KBM-7 (cell line): ENCODE measurements around the gene MMP2.

ENCODE experiments used
- DNase-seq: peaks from one replicate; pipeline ENCODE4 v3.0.0-alpha.2; 2015
- in situ Hi-C: fragments of 300-500 bp; cut with MboI; formaldehyde crosslinking; loops from 2 replicates; pipeline ENCODE4 v1.14.3; 2020; ENCODE audit warnings: low sequenced_read_pairs, low pct_unique_long_range_greater_than_20kb, mixed read lengths

MMP2 gene

GRCh38 chr16:55478827-55479429 lies at the start of gene MMP2:
Gene MMP2 (plus strand): TSS chr16:55479198. CDS start chr16:55479480, 282 bp downstream.
- in situ Hi-C loops = no loop called here
- DNase-seq = peak; percentile 55

GRCh38 chr16:55433030-55433429 lies 46.0 kb upstream of the MMP2 start:
- in situ Hi-C loops = no loop called here
- DNase-seq = no peak

- no peak for DNase-seq
- in situ Hi-C loops = no loop called here
Measured at GRCh38 chr16:55433535-55433934, 45.5 kb upstream of the MMP2 start.

GRCh38 chr16:55434000-55434399 lies 45.0 kb upstream of the MMP2 start:
- in situ Hi-C loops = no loop called here
- DNase-seq = no peak

DNA sequence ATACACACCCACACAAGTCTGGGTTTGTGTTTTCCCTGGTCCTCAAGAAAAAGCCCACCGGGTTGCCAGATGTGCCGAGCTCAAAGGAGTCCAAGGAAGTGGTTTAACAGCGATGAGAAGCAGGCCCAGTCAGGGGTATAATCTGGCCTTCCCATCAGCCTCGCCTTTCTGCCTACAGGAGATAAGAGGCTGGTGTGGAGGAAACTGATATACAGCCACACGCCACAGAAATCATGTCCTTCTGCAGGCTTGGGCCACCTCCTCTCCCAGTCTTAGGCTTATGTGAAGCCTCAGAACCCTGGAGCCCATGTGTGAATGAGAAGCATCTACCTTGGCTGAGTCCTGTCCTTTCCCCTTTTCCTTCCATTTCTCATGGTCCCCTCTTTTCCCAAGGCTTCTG lies 43.6 kb upstream of the MMP2 start:
- in situ Hi-C loops = no loop called here
- DNase-seq = peak; percentile 38

GRCh38 chr16:55436587-55436986 lies 42.4 kb upstream of the MMP2 start:
- in situ Hi-C loops = no loop called here
- no peak for DNase-seq

DNA sequence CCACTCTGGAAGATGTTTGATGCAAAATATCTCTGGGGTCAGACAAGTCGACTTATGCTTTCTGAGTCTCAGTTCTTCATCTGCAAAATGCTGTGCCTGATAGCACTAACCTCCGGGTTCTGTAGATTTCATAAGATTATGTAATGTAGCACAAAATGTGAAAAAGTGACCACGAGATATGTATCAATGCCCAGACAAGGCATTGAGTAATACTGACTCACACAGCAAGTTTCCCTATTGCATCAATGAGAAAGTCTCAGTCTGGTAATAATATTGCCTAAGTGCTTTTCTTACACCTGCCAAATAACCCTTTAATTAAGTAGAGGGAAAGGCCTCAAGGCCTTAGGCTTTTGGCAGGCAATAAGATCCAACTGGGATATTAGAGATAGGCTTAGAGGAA lies 41.4 kb upstream of the MMP2 start:
- no peak for DNase-seq

DNA sequence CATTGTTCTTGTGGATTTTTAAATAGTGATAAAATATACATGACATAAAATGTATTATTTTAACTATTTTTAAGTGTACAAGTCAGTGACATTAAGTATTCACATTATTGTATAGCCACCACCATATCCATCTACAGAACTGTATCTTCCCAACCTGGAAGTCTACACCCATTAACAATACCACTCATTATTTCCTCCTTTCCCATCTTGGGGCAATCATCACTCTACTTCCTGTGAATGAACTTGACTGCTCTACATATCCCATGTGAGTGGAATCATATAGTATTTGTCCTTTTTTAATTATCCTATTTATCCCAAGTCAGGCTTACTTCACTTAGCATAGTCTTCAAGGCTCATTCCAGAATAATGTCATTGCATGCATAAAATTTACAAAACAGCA lies 40.7 kb upstream of the MMP2 start:
- no peak for DNase-seq
- in situ Hi-C loops = no loop called here

More for the DNA sequence above, 41.4 kb upstream of the MMP2 start:
- in situ Hi-C loops = no loop called here

DNA sequence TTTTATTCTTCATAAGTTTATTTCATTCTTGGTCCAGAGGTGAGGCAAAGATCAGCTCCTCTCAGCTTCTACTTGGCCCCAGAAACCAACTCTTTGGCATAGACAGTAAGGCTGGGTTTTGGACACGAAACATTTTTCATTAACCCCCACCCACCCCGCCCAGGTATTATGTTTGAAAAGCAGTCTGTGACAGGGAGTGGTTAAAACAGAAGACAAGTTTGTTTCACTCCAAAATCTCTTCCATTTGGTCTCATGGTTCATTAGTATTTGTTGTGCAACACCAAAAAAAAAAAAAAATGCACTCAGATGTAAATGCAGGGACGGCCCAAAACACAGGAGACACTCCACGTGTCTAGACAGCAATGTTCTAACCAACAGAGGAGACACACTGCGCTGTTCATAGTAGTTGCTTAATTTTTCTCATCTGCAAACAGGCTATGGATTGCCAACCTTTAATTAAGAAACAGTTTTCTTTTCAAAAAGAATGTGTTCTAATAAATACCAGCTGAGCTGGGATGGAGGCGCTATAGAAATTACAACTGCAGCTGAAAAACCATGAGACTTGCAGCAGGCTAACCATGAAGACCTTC lies 39.8 kb upstream of the MMP2 start:
- DNase-seq = no peak
- in situ Hi-C loops = no loop called here

- in situ Hi-C loops = no loop called here
- no peak for DNase-seq
Measured at GRCh38 chr16:55443434-55444346, 35.3 kb upstream of the MMP2 start.

- in situ Hi-C loops = no loop called here
- DNase-seq = peak; percentile 61
Measured at GRCh38 chr16:55444754-55445485, 34.1 kb upstream of the MMP2 start.

DNA sequence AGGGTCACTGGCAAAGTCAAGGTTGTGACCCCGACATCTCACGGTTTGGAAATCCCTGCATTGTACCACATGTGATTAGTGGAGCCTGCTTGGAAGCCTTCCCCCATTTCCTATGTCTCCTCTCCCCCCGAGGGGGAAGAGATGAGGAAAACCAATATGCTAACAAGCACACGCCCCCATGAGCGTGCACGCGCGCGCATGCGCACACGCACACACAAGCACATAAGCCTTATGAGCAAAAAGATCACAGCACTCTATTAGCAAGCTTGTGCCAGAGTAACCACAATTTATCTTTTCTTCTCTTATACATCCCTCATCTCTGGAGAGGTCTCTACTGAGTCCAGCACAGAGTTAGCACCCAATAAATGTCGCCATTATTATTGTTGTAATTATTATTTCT lies 31.8 kb upstream of the MMP2 start:
- in situ Hi-C loops = no loop called here
- no peak for DNase-seq

DNA sequence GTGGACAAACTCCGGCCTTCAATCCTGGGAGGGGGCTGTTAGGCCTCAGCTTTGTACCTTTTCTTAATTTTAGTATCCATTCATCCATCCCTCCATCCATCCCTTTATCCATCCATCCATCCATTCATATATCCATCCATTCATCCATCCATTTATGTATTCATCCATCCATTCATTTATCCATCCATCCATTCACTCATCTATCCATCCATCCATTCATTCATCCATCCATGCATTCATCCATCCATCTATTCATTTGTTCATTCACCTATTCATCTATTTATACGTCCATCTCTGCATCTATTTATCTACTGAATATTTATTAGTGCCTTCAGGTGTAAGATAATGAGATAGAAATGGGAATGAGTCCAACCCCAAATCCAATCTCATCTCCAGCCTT lies 26.0 kb upstream of the MMP2 start:
- DNase-seq = no peak
- in situ Hi-C loops = loop anchor here (25.0 kb wide), 1 partner anchor 384 kb away; the partner anchor contains the start of gene CES1

GRCh38 chr16:55453909-55454308 lies 25.1 kb upstream of the MMP2 start:
- in situ Hi-C loops = loop anchor here (25.0 kb wide), 1 partner anchor 383 kb away; the partner anchor contains the start of gene CES1
- no peak for DNase-seq

DNA sequence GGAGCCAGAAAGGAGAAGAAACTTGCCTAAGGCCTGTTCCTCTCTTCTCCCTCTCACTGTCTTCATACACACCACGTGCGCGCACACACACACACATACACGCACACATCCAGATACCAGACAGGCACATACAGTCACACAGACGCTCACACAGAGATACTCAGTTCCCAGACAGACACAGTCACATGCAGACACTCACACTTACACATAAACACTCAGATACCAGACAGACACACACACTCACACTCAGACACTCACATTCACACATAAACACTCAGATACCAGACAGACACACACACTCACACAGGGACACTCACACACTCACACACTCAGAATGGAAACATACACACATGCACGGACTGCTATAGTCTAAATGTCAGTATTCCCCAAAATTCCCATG lies 24.1 kb upstream of the MMP2 start:
- in situ Hi-C loops = loop anchor here (25.0 kb wide), 1 partner anchor 382 kb away; the partner anchor contains the start of gene CES1
- DNase-seq = no peak

- in situ Hi-C loops = loop anchor here (10.0 to 25.0 kb wide), 2 partner anchors 243 to 375 kb away; partner anchors contain the start of gene CES1
- no peak for DNase-seq
Measured at GRCh38 chr16:55462241-55462640, 16.8 kb upstream of the MMP2 start.

DNA sequence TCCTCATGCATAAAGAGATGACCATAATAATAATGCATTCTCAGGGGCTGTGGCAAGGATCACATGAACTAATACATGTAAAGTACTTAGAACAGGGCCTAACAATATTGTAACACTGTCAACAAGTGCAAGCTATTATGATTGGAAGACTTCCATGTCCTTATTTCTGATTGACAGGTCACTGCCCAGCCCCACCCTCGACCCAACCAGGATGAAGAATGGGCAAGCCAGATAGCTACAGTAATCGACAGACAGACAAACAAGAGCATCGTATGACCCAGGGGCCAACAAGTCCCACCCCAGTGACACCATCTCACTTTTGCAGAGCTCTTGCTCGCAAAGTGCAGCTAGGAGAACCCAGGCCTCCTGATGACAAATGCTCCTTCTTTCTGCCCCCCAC lies 14.6 kb upstream of the MMP2 start:
- in situ Hi-C loops = loop anchor here (10.0 to 25.0 kb wide), 2 partner anchors 240 to 373 kb away; partner anchors contain the start of gene CES1
- DNase-seq = no peak

DNA sequence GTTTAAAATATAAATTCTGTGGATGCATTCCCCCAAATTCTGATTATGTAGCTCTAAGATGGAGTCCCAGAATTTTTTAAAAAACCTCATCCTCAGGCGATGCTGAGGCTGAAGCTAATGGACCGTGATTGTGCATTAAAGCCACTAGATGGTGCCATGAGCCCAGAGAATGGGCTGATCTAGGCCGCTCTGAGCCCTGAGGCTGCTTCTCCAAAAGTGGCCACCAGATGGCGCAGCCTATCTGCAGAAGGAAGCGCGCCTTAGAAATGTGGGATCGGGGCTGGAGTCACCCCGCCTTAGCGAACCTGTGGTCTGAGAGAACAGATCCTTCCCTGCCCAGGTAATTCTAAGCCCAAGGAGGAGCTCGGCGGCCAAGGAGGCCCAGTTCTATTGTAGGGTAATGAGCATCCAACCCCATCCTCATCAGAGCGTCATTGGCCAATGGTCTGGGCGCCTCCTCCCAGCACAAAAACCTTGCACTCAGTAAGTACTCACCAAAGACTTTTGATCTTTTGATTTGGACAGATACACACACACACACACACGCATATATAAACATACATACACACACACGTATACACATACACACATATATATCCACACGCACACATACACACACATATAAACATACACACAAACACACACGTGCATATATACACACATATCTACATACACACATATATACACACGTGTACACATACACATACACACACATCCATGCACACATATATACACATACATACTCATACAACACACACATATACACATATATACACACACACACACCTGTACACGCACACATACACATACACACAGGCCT lies 13.7 kb upstream of the MMP2 start:
- peak; percentile 88 for DNase-seq
- in situ Hi-C loops = loop anchor here (10.0 to 25.0 kb wide), 2 partner anchors 240 to 372 kb away; partner anchors contain the start of gene CES1
